Effector memory CD4-positive, alpha-beta T cell (primary cell): ENCODE measurements around the gene ZC2HC1B.

ENCODE experiments used
- DNase-seq, 3 donors: peaks; one replicate each; pipeline ENCODE4 v3.0.0-alpha.2; 2020
- H3K27ac ChIP-seq: 2 replicates; pipeline ENCODE4 v1.7.0; 2013; ENCODE audit warnings: mild to moderate bottlenecking, low read length, moderate library complexity; ENCODE audit not compliant: insufficient read depth, poor library complexity, severe bottlenecking
- H3K27me3 ChIP-seq: replicated peaks from 2 replicates; pipeline ENCODE4 v1.7.0; 2013; ENCODE audit warnings: mild to moderate bottlenecking, low read length; ENCODE audit not compliant: insufficient read depth, control insufficient read depth, poor library complexity, severe bottlenecking
- H3K36me3 ChIP-seq: 2 replicates; pipeline ENCODE4 v1.7.0; 2013; ENCODE audit warnings: mild to moderate bottlenecking, low read length, moderate library complexity; ENCODE audit not compliant: control insufficient read depth, insufficient read depth
- H3K4me1 ChIP-seq: 2 replicates; pipeline ENCODE4 v1.7.0; 2013; ENCODE audit warnings: low read length, mild to moderate bottlenecking; ENCODE audit not compliant: control insufficient read depth, insufficient read depth, poor library complexity, severe bottlenecking
- H3K4me3 ChIP-seq: 2 replicates; pipeline ENCODE4 v1.7.0; 2013; ENCODE audit warnings: low read length, low read depth, mild to moderate bottlenecking; ENCODE audit not compliant: insufficient read depth, poor library complexity, severe bottlenecking
- H3K9me3 ChIP-seq: 2 replicates; pipeline ENCODE4 v1.7.0; 2013; ENCODE audit warnings: mild to moderate bottlenecking, low read length, moderate library complexity; ENCODE audit not compliant: control insufficient read depth

The ZC2HC1B gene

DNA sequence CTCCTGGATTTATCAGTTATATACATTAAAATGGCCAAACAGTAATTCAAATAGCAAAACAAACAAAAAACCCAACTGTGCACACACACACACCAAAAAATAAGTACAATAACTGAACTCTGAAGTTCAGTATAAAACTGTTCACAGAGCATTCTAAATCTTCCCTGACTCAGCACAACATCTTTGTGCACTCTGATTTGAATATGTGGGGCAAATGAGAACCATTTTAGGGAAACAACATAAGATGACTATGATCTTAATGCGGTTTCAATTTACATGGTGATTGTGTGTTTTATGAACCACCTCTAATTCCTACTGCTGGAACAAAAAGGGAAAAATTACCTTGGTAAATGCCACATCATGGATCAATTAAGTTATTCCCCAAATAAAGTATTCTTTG lies 102.0 kb downstream of the ZC2HC1B start:
- no peaks in the 10 kb centered on the region for H3K9me3 ChIP-seq
- DNase-seq: no peak
- H3K27ac ChIP-seq: no peak overlapping the region
- H3K4me1 ChIP-seq: no peaks in the 10 kb centered on the region
- H3K36me3 ChIP-seq: no peaks in the 10 kb centered on the region
- H3K4me3 ChIP-seq: no peak overlapping the region
- no peaks in the 10 kb centered on the region for H3K27me3 ChIP-seq

DNA sequence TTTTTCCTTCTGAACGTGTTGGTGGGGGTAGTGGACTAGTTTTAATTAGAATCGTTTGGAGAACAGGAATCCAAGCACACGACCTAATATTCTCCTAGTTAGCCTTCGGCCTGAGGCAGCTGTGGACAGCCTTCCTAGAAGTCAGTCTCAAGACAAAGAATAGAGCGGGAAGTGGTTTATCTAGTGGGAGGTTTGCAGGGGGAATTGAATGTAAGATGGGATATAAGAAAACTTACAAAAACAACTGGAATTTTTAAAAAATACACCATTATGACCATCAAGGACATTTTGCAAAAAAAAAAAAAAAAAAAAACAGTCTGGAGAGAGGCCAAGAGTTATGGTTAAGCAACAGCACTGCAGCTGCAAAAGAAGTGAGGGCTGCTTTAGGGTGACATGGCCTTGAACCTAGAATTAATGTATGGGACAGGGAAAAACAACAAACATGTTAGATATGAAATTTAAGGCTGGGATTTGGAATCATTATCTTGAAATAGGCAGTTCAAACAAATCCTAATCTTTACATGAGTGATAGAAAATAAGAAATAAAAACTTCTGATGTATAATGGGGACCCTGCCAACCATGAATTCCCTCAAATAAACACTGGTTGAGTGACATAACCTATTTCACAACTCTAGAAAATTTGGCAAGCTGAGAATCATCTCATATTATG lies 103.6 kb downstream of the ZC2HC1B start:
- DNase-seq: no peak
- H3K27ac ChIP-seq: no peak overlapping the region
- no peaks in the 10 kb centered on the region for H3K36me3 ChIP-seq
- H3K4me1 ChIP-seq: no peaks in the 10 kb centered on the region
- no peak overlapping the region for H3K4me3 ChIP-seq
- no peaks in the 10 kb centered on the region for H3K27me3 ChIP-seq
- H3K9me3 ChIP-seq: no peaks in the 10 kb centered on the region

DNA sequence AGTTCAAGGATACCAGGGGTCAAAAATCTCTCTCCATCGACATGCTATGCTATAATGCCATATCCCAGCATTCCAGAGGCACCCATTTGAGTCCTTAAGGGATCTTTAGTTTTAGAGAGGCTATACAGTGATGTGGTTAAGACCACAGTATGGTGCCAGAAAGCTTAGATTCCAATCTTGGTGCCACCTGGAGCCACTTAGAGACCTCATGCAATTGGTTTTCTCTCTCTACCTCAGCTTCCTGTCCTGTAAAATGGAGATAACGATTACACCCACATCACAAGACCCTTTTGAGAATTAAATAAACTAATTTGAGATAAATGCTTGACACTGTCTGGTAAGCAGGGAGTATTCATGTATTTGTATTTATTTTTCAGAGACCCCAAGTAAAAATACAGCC lies 104.8 kb downstream of the ZC2HC1B start:
- Histone ChIP-seq H3K27me3 (no peaks in the 10 kb centered on the region), H3K9me3 (no peaks in the 10 kb centered on the region), H3K36me3 (no peaks in the 10 kb centered on the region), H3K4me1 (no peaks in the 10 kb centered on the region), H3K4me3 (no peak overlapping the region), H3K27ac (no peak overlapping the region)
- no peak for DNase-seq

DNA sequence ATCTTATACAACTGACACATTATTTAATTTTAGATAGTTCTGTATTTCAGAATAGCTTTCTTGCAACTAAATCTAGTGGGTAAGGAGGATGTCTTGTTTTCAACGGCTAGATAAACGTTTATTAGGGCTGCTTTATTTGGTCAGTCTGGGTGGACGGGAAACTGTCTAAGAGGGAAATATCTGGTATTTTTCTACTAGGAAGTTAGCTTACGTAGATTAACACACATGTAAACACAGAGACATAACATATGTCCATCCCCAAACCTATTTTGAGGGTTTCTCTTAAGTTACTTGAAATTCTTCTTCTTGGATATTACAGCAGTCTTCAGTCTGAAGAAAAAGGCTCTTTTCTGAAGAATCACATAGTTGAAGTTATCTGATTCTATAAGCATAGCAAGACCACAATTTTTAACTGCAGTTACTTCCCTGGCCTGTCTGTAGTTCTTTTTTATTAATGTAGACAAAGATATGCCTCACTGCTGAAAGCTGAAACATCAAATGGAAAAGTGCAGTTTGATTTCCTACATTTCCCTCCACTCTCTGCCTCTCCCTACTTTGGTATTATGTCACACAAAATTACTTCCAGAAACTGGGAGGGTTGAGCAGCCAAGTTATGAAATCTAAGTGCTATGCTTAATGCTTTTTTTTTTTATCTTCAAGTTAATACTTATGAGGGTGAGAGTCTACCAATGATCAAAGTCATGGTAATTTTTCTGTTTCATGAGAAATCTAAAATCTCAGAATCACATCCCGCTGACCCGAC lies 106.4 kb downstream of the ZC2HC1B start:
- Histone ChIP-seq H3K36me3 (no peaks in the 10 kb centered on the region), H3K27me3 (no peaks in the 10 kb centered on the region)
- no peak for DNase-seq

DNA sequence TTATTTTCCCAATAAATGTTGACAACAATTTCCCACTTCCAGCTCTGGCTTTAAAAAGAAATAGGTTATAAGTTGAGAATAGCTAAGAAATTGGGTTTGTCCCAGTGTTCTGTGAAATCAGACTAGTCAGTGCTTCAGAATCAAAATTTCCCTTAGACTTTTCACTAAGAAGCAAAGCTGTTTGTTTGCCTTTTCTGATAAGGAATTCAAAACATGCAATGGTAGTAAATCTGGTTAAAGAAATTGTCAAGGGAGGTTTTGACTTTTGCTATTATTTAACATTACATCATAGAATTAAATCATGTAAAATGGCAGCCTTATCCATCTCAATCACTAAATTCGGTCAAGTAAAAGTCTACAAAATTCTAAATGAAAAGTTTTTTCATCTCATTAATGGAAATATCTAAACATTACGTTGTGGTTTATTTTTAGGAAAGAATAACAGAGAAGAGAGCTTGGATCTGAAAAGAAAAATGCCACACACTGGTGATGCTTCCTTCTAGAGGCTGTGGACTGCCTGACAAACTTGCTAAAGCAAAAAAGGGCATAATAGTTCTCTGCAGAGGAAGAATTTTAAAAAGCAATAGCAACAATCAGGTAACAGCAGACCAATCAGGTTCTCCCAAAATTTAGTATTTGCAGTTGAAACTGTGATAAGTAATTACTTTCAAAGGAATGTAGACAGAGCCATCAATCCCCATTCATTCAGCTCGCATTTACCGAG lies 107.4 kb downstream of the ZC2HC1B start:
- Histone ChIP-seq H3K36me3 (no peaks in the 10 kb centered on the region), H3K27me3 (no peaks in the 10 kb centered on the region), H3K27ac (no peak overlapping the region), H3K4me3 (no peak overlapping the region), H3K9me3 (no peaks in the 10 kb centered on the region), H3K4me1 (no peaks in the 10 kb centered on the region)
- DNase-seq: no peak

More for the DNA sequence above, 106.4 kb downstream of the ZC2HC1B start:
- H3K27ac ChIP-seq: no peak overlapping the region
- H3K4me1 ChIP-seq: no peaks in the 10 kb centered on the region
- no peak overlapping the region for H3K4me3 ChIP-seq
- H3K9me3 ChIP-seq: no peaks in the 10 kb centered on the region

DNA sequence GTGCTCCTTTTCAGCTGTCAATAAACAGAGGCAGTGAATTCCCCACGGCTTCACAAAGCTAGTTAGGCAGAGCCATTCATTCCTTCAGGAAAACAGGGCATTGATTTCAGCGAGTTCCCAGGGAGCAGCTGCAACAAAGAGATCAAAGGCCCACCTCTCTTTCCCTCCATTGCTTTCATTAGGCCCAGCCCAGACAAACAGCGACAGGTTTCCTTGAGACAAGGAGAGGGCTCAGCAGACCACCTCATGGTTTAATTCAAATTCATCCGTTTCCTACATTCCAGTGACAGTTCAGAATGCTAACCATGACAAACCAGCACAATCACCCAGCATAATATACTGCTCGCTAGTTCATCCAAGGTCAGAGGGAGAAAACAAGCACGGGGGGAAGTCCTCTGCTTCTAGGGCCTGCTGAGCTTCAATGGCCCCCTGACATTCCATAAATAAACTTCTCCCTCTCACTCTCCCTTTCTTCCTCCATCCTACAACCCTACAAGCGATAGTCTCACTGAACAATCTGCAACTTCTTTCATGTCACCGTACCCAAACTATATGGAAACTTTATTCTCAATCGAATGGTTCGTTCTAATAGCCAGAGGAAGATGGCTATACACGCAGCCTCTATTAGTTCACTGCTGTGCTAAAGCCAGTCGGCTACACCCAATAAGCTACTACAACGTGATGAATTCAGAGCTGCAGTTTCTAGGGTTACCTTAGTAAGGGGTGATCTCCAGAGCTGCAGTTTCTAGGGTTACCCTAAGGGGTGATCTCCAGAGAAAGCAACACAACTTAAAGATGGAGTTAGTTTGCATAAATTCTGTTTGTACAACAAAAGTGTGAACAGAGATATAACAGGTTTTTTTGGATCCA lies 109.1 kb downstream of the ZC2HC1B start:
- H3K27me3 ChIP-seq: no peaks in the 10 kb centered on the region
- no peak overlapping the region for H3K27ac ChIP-seq
- H3K9me3 ChIP-seq: no peaks in the 10 kb centered on the region
- no peak for DNase-seq
- H3K4me1 ChIP-seq: no peaks in the 10 kb centered on the region
- no peak overlapping the region for H3K4me3 ChIP-seq
- no peaks in the 10 kb centered on the region for H3K36me3 ChIP-seq

DNA sequence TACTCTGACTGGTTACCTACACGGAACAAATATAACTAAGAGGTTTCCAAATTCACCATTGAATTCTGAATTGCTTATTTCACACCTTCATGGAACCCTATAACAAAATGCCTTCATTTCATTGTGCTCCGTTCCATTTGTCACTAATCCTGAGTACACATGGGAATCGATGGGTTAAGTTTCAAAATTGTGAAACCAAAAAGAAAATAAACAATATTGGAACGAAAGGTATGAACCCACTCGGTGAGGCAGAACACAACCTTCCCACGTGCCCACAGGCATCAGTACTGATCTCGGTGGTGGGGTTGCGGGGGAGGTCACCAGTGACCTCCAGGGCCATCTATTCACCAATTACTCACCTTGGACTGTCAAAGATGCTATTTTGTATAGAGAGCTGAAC lies 109.8 kb downstream of the ZC2HC1B start:
- Histone ChIP-seq H3K36me3 (no peaks in the 10 kb centered on the region), H3K9me3 (no peaks in the 10 kb centered on the region), H3K27ac (no peak overlapping the region), H3K4me1 (no peaks in the 10 kb centered on the region), H3K27me3 (no peaks in the 10 kb centered on the region), H3K4me3 (no peak overlapping the region)
- no peak for DNase-seq

DNA sequence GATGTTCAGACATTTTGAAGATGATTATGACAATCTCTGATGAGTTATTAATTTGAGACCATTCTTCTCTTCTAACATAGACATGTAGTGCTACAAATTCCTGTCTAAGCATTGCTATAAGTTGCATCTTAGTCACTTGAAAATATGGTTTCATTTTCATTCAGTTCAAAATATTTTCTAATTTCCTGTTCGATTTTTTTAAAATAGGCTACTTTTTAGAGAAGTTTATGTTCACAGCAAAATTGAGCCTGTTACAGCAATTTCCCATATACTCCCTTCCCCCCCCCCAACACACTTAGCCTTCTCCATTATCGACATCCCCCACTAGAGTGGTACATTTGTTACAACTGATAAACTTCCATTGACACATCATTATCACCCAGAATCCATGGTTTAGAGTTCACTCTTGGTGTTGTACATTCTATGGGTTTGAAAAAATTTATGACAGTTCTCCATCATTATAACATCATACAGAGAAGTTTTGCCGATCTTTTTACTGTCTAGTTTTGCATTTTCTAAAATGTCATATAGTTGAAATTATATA lies 112.6 kb downstream of the ZC2HC1B start:
- H3K9me3 ChIP-seq: no peaks in the 10 kb centered on the region
- no peak overlapping the region for H3K27ac ChIP-seq
- no peaks in the 10 kb centered on the region for H3K27me3 ChIP-seq
- no peak overlapping the region for H3K4me3 ChIP-seq
- no peaks in the 10 kb centered on the region for H3K4me1 ChIP-seq
- no peaks in the 10 kb centered on the region for H3K36me3 ChIP-seq
- no peak for DNase-seq

DNA sequence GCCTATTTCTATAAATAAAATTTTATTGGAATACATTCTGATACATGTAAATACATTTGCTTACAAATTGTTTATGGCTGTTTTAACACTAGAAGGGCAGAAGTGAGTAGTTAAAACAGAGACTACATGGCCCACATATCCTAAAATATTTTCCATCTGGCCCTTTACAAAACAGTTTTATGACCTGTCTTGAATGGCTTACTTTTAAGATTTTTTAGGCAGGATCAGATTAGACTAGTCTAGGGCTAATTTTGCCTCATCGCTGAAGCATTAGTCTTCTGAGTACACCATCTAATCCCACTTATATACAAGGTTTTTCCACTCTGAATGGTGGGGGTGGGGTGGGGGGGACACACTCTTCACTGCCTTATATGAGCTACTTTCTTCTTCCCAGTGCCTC lies 116.6 kb downstream of the ZC2HC1B start:
- no peaks in the 10 kb centered on the region for H3K4me1 ChIP-seq
- no peak for DNase-seq
- no peaks in the 10 kb centered on the region for H3K27me3 ChIP-seq
- no peaks in the 10 kb centered on the region for H3K9me3 ChIP-seq
- H3K4me3 ChIP-seq: no peak overlapping the region
- H3K27ac ChIP-seq: no peak overlapping the region
- H3K36me3 ChIP-seq: no peaks in the 10 kb centered on the region
